ENCODE measurements around the gene MIPOL1. TPM values are rescaled to one million over a fixed set of nuclear protein-coding genes. Genes with fewer than 3 reads are reported as not detected.
"Not testable (repeated sequence)": the region's sequence is repeated elsewhere in the genome, so short reads cannot be mapped to it uniquely, and the experiment has no call there.

The MIPOL1 gene
- total and polyA plus RNA-seq, 7 experiments from 2014 or later: 0.12 to 0.69 (median 0.27) TPM; not detected in 4

DNA sequence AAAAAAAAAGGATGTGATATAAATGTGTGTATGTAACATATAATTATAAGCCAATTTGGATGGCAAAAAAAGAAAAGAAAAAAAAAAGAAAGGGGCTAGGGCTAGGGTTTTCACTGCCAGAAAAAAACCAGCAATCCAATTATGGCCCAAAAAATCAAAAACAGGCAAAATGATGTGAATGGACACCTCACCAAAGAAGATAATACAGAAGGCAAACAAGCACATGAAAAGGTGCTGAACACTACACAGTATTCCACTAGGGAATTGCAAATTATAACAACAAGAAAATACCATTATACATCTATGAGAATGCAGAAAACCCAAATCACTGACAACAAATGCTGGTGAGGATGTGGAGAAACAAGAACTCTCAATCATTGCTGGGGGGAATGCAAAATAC is 12.1 kb upstream of the MIPOL1 start:
- no peak overlapping the region for H3K27ac ChIP-seq (ENCODE audit: low read depth, low read length)
- ChIA-PET POLR2A (no interaction called here), CTCF (no interaction called here)
- H3K4me3 Mint-ChIP-seq: no peak overlapping the region
- no peaks in the 10 kb centered on the region for H3K4me1 Mint-ChIP-seq
- H3K4me1 ChIP-seq (ENCODE audit: control insufficient read depth in 2 of 2, insufficient read depth in 2 of 2, low read length in 2 of 2): no peaks in the 10 kb centered on the region
- H3K9me3 Mint-ChIP-seq: peaks cover 0 to 15% (median 4%) of the 10 kb centered on the region in 11 donors
- DNase-seq: no peak
- no peak for ATAC-seq
- H3K9me3 ChIP-seq (ENCODE audit: control insufficient read depth in 2 of 3, low read length in 3 of 3): no peaks in the 10 kb centered on the region
- no peak overlapping the region for H3K27ac Mint-ChIP-seq
- intact Hi-C loops (cut with micrococcal nuclease): no loop called here
- no peaks in the 10 kb centered on the region for H3K36me3 ChIP-seq (ENCODE audit: control insufficient read depth in 2 of 3, insufficient read depth in 3 of 3, low read length in 3 of 3)
- H3K27me3 Mint-ChIP-seq: peaks cover 0 to 3% (median 0%) of the 10 kb centered on the region in 5 donors
- H3K36me3 Mint-ChIP-seq: no peaks in the 10 kb centered on the region
- H3K27me3 ChIP-seq (ENCODE audit: control insufficient read depth in 2 of 2, insufficient read depth in 2 of 2, low read length in 2 of 2): no peaks in the 10 kb centered on the region
- H3K4me3 ChIP-seq (ENCODE audit: low read length): no peak overlapping the region

- H3K27ac ChIP-seq (ENCODE audit: low read depth, low read length): no peak overlapping the region
- no peaks in the 10 kb centered on the region for H3K27me3 ChIP-seq (ENCODE audit: control insufficient read depth in 2 of 2, insufficient read depth in 2 of 2, low read length in 2 of 2)
- intact Hi-C loops (cut with micrococcal nuclease): no loop called here
- Mint-ChIP-seq H3K9me3 (peaks cover 0 to 18% (median 4%) of the 10 kb centered on the region in 11 donors), H3K27ac (no peak overlapping the region), H3K4me1 (no peaks in the 10 kb centered on the region), H3K4me3 (no peak overlapping the region), H3K36me3 (no peaks in the 10 kb centered on the region), H3K27me3 (peaks cover 0 to 3% (median 0%) of the 10 kb centered on the region in 5 donors)
- H3K4me3 ChIP-seq (ENCODE audit: low read length): no peak overlapping the region
- no peaks in the 10 kb centered on the region for H3K9me3 ChIP-seq (ENCODE audit: control insufficient read depth in 2 of 3, low read length in 3 of 3)
- ATAC-seq: no peak
- DNase-seq: no peak
- no peaks in the 10 kb centered on the region for H3K4me1 ChIP-seq (ENCODE audit: control insufficient read depth in 2 of 2, insufficient read depth in 2 of 2, low read length in 2 of 2)
- CTCF ChIA-PET: no interaction called here
- no peaks in the 10 kb centered on the region for H3K36me3 ChIP-seq (ENCODE audit: control insufficient read depth in 2 of 3, insufficient read depth in 3 of 3, low read length in 3 of 3)
- POLR2A ChIA-PET: no interaction called here
These were observed 10.9 kb upstream of the MIPOL1 start for GRCh38 chr14:37186865-37187264.

DNA sequence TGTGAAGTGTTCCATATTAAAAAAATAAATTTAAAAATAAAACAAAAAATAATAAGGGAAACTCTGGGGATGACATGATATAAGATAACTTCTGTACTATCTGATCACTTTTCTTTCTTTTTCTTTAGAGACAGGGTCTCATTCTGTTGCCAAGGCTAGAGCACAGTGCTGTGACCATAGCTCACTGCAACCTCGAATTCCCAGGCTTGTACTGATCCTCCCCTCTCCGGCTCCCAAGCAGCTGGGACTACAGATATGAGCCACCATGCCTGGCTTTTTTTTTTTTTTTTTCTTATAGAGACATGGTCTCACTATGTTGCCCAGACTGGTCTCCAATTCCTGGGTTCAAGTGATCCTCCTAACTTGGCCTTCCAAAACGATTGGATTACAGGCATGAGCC is 10.4 kb upstream of the MIPOL1 start:
- CTCF ChIA-PET: no interaction called here
- H3K36me3 ChIP-seq (ENCODE audit: control insufficient read depth in 2 of 3, insufficient read depth in 3 of 3, low read length in 3 of 3): no peaks in the 10 kb centered on the region
- H3K36me3 Mint-ChIP-seq: no peaks in the 10 kb centered on the region
- H3K9me3 Mint-ChIP-seq: peaks cover 0 to 18% (median 5%) of the 10 kb centered on the region in 11 donors
- POLR2A ChIA-PET: no interaction called here
- intact Hi-C loops (cut with micrococcal nuclease): no loop called here
- no peak overlapping the region for H3K4me3 Mint-ChIP-seq
- H3K4me3 ChIP-seq (ENCODE audit: low read length): no peak overlapping the region
- H3K27me3 Mint-ChIP-seq: peaks cover 0 to under 1% (median 0%) of the 10 kb centered on the region in 5 donors
- no peak overlapping the region for H3K27ac Mint-ChIP-seq
- no peaks in the 10 kb centered on the region for H3K4me1 ChIP-seq (ENCODE audit: control insufficient read depth in 2 of 2, insufficient read depth in 2 of 2, low read length in 2 of 2)
- H3K9me3 ChIP-seq (ENCODE audit: control insufficient read depth in 2 of 3, low read length in 3 of 3): no peaks in the 10 kb centered on the region
- DNase-seq: no peak
- H3K27ac ChIP-seq (ENCODE audit: low read depth, low read length): no peak overlapping the region
- H3K4me1 Mint-ChIP-seq: no peaks in the 10 kb centered on the region
- ATAC-seq: no peak
- H3K27me3 ChIP-seq (ENCODE audit: control insufficient read depth in 2 of 2, insufficient read depth in 2 of 2, low read length in 2 of 2): no peaks in the 10 kb centered on the region

DNA sequence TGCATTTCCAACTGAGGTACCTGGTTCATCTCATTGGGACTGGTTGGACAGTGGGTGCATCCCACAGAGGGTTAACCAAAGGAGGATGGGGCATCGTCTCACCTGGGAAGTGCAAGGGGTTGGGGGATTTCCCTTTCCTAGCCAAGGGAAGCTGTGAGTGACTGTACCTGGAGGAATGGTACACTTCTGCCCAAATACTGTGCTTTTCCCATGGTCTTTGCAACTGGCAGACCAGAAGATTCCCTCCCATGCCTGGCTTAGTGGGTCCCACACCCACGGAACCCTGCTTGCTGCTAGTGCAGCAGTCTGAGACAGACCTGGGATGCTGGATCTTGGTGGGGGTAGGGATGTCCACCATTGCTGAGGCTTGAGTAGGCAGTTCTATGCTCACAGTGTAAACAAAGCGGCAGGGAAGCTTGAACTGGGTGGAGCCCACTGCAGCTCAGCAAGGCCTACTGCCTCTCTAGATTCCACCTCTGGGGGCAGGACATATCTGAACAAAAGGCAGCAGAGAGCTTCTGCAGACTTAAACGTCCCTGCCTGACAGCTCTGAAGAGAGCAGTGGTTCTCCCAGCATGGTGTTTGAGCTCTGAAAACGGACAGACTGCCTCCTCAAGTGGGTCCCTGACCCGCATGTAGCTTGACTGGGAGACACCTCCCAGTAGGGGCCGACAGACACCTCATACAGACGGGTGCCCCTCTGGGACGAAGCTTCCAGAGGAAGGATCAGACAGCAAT is 9.7 kb upstream of the MIPOL1 start:
- H3K36me3 ChIP-seq (ENCODE audit: control insufficient read depth in 2 of 3, insufficient read depth in 3 of 3, low read length in 3 of 3); H3K27me3 ChIP-seq (ENCODE audit: control insufficient read depth in 2 of 2, insufficient read depth in 2 of 2, low read length in 2 of 2); H3K4me3 Mint-ChIP-seq; DNase-seq; H3K4me1 Mint-ChIP-seq; ATAC-seq; H3K36me3 Mint-ChIP-seq; H3K4me1 ChIP-seq (ENCODE audit: control insufficient read depth in 2 of 2, insufficient read depth in 2 of 2, low read length in 2 of 2); CTCF ChIA-PET; H3K9me3 ChIP-seq (ENCODE audit: control insufficient read depth in 2 of 3, low read length in 3 of 3); H3K27ac Mint-ChIP-seq; H3K27ac ChIP-seq (ENCODE audit: low read depth, low read length); POLR2A ChIA-PET; intact Hi-C loops (cut with micrococcal nuclease); H3K27me3 Mint-ChIP-seq; H3K4me3 ChIP-seq (ENCODE audit: low read length): not testable (repeated sequence)
- H3K9me3 Mint-ChIP-seq: peaks cover 0 to 18% (median 5%) of the 10 kb centered on the region in 11 donors

DNA sequence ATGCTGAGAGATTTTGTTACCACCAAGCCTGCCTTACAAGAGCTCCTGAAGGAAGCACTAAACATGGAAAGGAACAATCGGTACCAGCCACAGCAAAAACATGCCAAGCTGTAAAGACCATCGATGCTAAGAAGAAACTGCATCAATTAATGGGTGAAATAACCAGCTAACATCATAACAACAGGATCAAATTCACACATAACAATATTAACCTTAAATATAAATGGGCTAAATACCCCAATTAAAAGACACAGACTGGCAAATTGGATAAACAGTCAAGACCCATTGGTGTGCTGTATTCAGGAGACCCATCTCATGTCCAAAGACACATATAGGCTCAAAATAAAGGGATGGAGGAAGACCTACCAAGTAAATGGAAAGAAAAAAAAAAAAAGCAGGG is 8.0 kb upstream of the MIPOL1 start:
- H3K27ac ChIP-seq (ENCODE audit: low read depth, low read length); H3K36me3 ChIP-seq (ENCODE audit: control insufficient read depth in 2 of 3, insufficient read depth in 3 of 3, low read length in 3 of 3); H3K4me3 Mint-ChIP-seq; CTCF ChIA-PET; H3K4me1 ChIP-seq (ENCODE audit: control insufficient read depth in 2 of 2, insufficient read depth in 2 of 2, low read length in 2 of 2); POLR2A ChIA-PET; intact Hi-C loops (cut with micrococcal nuclease); H3K4me1 Mint-ChIP-seq; ATAC-seq; H3K36me3 Mint-ChIP-seq; H3K27me3 Mint-ChIP-seq; DNase-seq; H3K27ac Mint-ChIP-seq; H3K27me3 ChIP-seq (ENCODE audit: control insufficient read depth in 2 of 2, insufficient read depth in 2 of 2, low read length in 2 of 2); H3K4me3 ChIP-seq (ENCODE audit: low read length); H3K9me3 ChIP-seq (ENCODE audit: control insufficient read depth in 2 of 3, low read length in 3 of 3): not testable (repeated sequence)
- H3K9me3 Mint-ChIP-seq: peaks cover 0 to 18% (median 5%) of the 10 kb centered on the region in 11 donors

GRCh38 chr14:37194698-37195097 is 3.0 kb upstream of the MIPOL1 start:
- CTCF ChIA-PET: no interaction called here
- DNase-seq (no peak), ATAC-seq (no peak)
- H3K27me3 Mint-ChIP-seq: peaks cover 20 to 32% (median 28%) of the 10 kb centered on the region in 5 donors
- H3K9me3 ChIP-seq (ENCODE audit: control insufficient read depth in 2 of 3, low read length in 3 of 3): no peaks in the 10 kb centered on the region
- no peak overlapping the region for H3K27ac ChIP-seq (ENCODE audit: low read depth, low read length)
- no peak overlapping the region for H3K4me3 Mint-ChIP-seq
- intact Hi-C loops (cut with micrococcal nuclease): no loop called here
- no peaks in the 10 kb centered on the region for H3K36me3 Mint-ChIP-seq
- H3K36me3 ChIP-seq (ENCODE audit: control insufficient read depth in 2 of 3, insufficient read depth in 3 of 3, low read length in 3 of 3): no peaks in the 10 kb centered on the region
- H3K4me1 ChIP-seq (ENCODE audit: control insufficient read depth in 2 of 2, insufficient read depth in 2 of 2, low read length in 2 of 2): no peaks in the 10 kb centered on the region
- POLR2A ChIA-PET: no interaction called here
- peaks cover 0 to 18% (median 5%) of the 10 kb centered on the region in 11 donors for H3K9me3 Mint-ChIP-seq
- peaks cover 0 to 22% (median 18%) of the 10 kb centered on the region in 7 donors for H3K4me1 Mint-ChIP-seq
- no peak overlapping the region for H3K4me3 ChIP-seq (ENCODE audit: low read length)
- H3K27me3 ChIP-seq (ENCODE audit: control insufficient read depth in 2 of 2, insufficient read depth in 2 of 2, low read length in 2 of 2): no peaks in the 10 kb centered on the region
- H3K27ac Mint-ChIP-seq: no peak overlapping the region

DNA sequence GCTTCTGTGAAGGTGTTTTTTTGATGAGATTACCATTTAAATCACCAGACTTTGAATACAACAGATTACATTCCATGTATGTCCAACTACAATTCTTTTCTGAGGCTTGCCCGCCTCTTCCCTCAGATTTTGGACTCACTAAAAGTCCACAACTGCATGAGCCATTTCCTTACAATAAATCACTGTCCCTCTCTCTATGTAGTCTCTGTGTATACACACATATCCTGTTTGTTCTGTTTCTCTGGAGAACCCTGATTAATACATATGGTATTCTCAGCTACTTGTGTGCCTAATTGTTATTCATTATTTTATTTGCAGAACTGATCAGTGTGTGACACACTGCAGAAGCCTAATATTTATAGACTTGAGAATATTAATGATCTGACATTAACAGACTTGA is 2.4 kb upstream of the MIPOL1 start:
- peaks cover 0 to 22% (median 18%) of the 10 kb centered on the region in 7 donors for H3K4me1 Mint-ChIP-seq
- Histone ChIP-seq H3K9me3 (ENCODE audit: control insufficient read depth in 2 of 3, low read length in 3 of 3) (no peaks in the 10 kb centered on the region), H3K36me3 (ENCODE audit: control insufficient read depth in 2 of 3, insufficient read depth in 3 of 3, low read length in 3 of 3) (no peaks in the 10 kb centered on the region), H3K27ac (ENCODE audit: low read depth, low read length) (no peak overlapping the region), H3K4me1 (ENCODE audit: control insufficient read depth in 2 of 2, insufficient read depth in 2 of 2, low read length in 2 of 2) (no peaks in the 10 kb centered on the region), H3K4me3 (ENCODE audit: low read length) (no peak overlapping the region), H3K27me3 (ENCODE audit: control insufficient read depth in 2 of 2, insufficient read depth in 2 of 2, low read length in 2 of 2) (no peaks in the 10 kb centered on the region)
- ChIA-PET CTCF (no interaction called here), POLR2A (no interaction called here)
- no peak overlapping the region for H3K4me3 Mint-ChIP-seq
- no peak overlapping the region for H3K27ac Mint-ChIP-seq
- ATAC-seq (no peak), DNase-seq (no peak)
- no peaks in the 10 kb centered on the region for H3K36me3 Mint-ChIP-seq
- intact Hi-C loops (cut with micrococcal nuclease): no loop called here
- peaks cover 20 to 32% (median 28%) of the 10 kb centered on the region in 5 donors for H3K27me3 Mint-ChIP-seq
- peaks cover 0 to 13% (median 5%) of the 10 kb centered on the region in 11 donors for H3K9me3 Mint-ChIP-seq
